Testis (tissue), 2 donors: ENCODE data around the gene TNNT2.
A peak's percentile ranks its signal among the peaks of the same experiment; 100 is the strongest.

ENCODE experiments used
- CTCF ChIP-seq, 3 experiments: fragments of 450-650 bp in 2 of 3; fragments of 200-600 bp in 1 of 3; sonication (generic) in 1 of 3; IDR thresholded peaks; one replicate each; pipeline ENCODE4 v1.5.1; 2016 to 2019; ENCODE audit warnings: antibody characterized with exemption in 3 of 3, mild to moderate bottlenecking in 2 of 3, moderate library complexity in 1 of 3
- POLR2A ChIP-seq: fragments of 450-650 bp; IDR thresholded peaks from one replicate; pipeline ENCODE4 v1.6.1; 2017; ENCODE audit warnings: antibody characterized with exemption, mild to moderate bottlenecking, moderate library complexity

GRCh38 chr1:201361652-201362504 lies 15.6 kb downstream of the TNNT2 start:
- TF ChIP-seq POLR2A (no peak), CTCF (IDR thresholded peaks at IDR 0.05) (peak; percentile 51 to 80 (median 74))
